ENCODE data around the gene ZCCHC4.

The ZCCHC4 gene

DNA sequence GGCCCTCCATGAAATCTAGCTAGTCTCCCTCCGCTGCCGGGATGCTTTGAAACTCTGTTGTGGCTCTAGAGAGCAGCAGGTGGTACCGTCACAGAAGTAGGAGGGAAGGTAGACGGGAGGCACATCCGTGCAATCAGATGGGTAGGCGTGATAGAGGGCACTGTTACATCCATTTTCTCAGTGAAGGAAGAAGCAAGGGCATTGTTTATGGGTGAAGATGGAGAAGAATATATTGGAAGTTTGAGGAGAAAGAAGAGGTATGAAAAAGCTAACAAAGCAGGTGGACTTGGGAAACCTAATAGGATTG lies 65.8 kb downstream of the ZCCHC4 start:
- no peak for DNase-seq

DNA sequence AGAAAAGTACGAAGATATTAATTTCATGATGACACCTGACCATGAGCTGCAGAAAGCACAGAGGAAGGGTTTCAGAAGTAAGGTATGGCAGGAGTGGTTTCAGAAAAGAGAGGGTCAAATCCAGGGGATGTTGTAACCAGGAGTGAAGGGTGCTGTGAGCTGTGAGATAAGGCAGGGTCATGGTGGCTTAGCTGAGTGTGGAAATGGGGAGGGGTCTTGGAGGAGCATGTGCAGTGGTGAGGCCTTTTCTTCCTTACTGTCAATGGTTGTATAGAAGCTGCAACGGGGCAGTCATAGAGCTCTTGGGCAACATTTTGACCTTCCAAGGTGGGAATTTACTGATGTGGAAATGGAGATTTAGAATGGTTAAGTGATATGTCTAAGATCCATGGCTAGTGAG lies 67.0 kb downstream of the ZCCHC4 start:
- DNase-seq, result no peak

GRCh38 chr4:25383647-25384046 lies 71.1 kb downstream of the ZCCHC4 start:
- DNase-seq, result no peak

GRCh38 chr4:25386926-25387325 lies 74.4 kb downstream of the ZCCHC4 start:
- no peak for DNase-seq

DNA sequence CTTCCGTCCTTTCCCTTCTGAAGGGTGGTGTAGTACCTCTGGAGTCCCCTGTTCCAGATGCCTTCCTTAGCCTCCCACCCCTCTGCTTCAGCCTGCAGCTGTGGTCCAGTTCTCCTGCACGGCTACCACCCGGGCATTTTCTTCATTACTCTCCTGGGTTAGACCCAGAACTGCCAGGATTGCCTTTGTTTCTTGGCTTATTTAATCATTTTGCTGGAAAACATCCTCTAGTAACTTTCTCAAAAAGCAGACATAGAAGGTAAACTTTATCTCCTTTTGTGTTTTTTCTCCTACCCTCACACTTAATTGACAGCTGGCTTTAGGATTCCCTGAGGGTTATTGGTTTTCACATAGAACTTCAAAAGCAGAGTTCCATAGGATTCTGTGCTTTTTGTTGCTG lies 84.7 kb downstream of the ZCCHC4 start:
- DNase-seq, result no peak

DNA sequence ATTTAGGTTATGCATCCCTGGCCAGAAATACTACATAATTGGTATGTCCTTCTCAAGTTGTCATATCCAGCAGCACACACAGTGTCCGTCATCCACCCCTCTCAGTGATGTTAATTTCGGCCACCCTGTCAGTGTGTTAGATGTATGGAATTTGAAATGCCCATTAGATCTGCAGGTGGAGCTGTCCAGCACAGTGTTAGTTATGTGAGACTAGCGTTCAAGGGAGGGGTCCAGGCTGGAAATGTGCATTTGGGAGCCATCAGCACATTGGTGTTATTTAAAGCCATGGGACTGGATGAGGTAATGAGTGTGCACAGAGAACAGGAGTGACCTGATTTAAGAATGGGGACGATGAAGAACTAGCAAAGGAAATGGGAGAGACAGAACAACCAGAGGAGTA lies 86.9 kb downstream of the ZCCHC4 start:
- DNase-seq, result no peak

GRCh38 chr4:25401066-25401465 lies 88.5 kb downstream of the ZCCHC4 start:
- no peak for DNase-seq

GRCh38 chr4:25402521-25402920 lies 89.9 kb downstream of the ZCCHC4 start:
- no peak for DNase-seq

- DNase-seq, result no peak
Observed at GRCh38 chr4:25403699-25404098, 91.1 kb downstream of the ZCCHC4 start.

DNA sequence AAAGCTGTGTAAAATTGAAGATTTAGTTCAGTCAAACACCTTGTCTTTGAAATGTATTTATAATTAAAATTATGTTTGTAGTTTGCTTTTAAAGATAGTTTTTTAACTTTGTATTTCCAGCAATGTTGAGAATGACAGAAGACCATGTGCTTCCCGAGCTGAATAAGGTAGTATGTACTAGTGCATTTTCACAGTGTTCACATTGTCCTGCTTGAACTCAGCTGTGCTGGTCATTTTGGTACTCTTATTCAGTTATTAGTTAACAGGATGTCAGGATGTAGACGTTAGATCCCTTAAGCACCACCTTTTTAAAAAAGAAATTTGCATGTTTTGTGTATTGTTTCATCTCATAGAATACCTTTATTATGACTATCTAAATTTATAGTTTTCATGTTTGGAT lies 92.9 kb downstream of the ZCCHC4 start:
- DNase-seq, result no peak

GRCh38 chr4:25406081-25406692 lies 93.6 kb downstream of the ZCCHC4 start:
- DNase-seq, result no peak

DNA sequence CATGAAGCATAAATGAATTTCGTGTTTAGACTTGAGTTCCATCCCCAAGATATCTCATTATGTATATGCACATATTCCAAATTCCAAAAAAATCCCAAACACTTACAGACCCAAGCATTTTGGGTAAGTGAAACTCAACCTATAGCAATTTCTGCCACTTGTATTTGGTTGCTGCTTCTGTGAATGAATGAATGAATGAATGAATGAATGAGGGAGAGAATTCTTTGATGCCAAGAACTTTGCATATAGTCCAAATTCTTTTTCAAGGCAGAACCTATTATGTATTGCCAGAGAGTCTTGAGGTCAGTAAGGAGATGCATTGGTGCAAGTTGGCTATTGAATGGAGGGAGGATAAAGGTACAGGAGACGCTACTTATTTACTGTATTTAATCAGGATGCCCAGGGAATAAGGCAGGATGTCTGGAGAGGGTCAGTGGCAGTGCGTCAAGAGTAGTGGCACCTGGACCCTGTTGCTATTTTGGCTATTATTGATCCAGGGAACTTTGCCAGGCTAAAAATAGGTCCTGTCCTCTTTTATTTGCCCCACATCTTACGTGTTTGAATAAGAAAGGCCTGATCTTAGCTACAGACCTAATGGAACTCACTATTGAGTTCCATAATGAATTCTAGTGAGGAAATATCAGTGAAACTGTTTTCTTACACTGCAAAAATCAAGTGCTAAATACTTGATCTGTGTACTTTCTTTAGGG lies 98.4 kb downstream of the ZCCHC4 start:
- no peak for DNase-seq

- DNase-seq, result no peak
Observed at GRCh38 chr4:25413261-25413660, 100.7 kb downstream of the ZCCHC4 start.

- no peak for DNase-seq
Observed at GRCh38 chr4:25417014-25417413, 104.4 kb downstream of the ZCCHC4 start.

Measured in SW 1271 (cell line).